Measurements from ENCODE around the gene CCDC138.

Gene CCDC138

GRCh38 chr2:108919571-108920373 is 133.2 kb downstream of the CCDC138 start:
- no peak for DNase-seq (ENCODE audit: low read depth)

- DNase-seq (ENCODE audit: low read depth): no peak
Measured at GRCh38 chr2:108920686-108921085, 134.1 kb downstream of the CCDC138 start.

- DNase-seq (ENCODE audit: low read depth): no peak
Measured at GRCh38 chr2:108921096-108922030, 134.8 kb downstream of the CCDC138 start.

- DNase-seq (ENCODE audit: low read depth): no peak
Measured at GRCh38 chr2:108922141-108922915, 135.8 kb downstream of the CCDC138 start.

GRCh38 chr2:108923019-108923700 is 136.6 kb downstream of the CCDC138 start:
- no peak for DNase-seq (ENCODE audit: low read depth)

- no peak for DNase-seq (ENCODE audit: low read depth)
Measured at GRCh38 chr2:108923736-108924579, 137.4 kb downstream of the CCDC138 start.

GRCh38 chr2:108924580-108925251 is 138.1 kb downstream of the CCDC138 start:
- DNase-seq (ENCODE audit: low read depth): no peak

GRCh38 chr2:108925286-108925685 is 138.7 kb downstream of the CCDC138 start:
- DNase-seq (ENCODE audit: low read depth): no peak

GRCh38 chr2:108925735-108926134 is 139.2 kb downstream of the CCDC138 start:
- no peak for DNase-seq (ENCODE audit: low read depth)

Measured in activated T-cell treated with anti-CD3 and anti-CD28 coated beads for 24 hours (primary cell).